Measurements from ENCODE around the gene ZBP1.

Gene ZBP1

GRCh38 chr20:57618091-57618763 lies 2.0 kb downstream of the ZBP1 start:
- no peak for DNase-seq (ENCODE audit: low read depth, low spot score)

DNA sequence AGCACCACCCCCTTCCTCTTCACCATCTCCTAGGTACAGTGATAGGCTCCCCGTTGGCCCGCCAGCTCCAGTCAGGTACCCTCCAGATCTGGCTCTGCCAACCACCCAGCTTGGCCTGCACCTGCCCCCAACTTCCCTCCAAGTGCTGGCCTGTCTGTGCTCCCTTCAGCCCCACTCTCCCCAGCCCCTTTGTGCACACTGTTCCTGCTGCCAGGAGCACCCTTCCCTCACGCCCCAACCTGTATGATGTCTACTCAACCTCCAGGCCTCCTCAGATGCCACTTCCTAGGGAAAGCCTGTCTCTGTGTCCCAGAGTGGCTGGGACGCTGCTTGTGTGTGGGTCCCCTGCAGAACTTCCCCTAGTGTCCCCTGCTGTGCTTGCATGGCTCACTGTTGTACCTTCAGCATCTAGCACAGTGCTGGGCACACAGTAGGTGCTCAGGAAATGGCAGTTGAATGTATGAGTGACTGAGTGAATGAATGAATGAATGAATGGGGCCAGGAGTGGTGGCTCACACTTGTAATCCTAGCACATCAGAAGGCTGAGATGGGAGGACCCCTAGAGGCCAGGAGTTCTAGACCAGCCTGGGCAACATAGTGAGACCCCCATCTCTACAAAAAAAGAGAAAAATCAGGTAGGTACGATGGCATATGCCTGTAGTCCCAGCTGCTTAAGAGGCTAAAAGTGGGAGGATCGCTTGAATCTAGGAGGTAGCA lies 3.0 kb downstream of the ZBP1 start:
- no peak for DNase-seq (ENCODE audit: low read depth, low spot score)

GRCh38 chr20:57616143-57616951 lies 3.9 kb downstream of the ZBP1 start:
- no peak for DNase-seq (ENCODE audit: low read depth, low spot score)

DNA sequence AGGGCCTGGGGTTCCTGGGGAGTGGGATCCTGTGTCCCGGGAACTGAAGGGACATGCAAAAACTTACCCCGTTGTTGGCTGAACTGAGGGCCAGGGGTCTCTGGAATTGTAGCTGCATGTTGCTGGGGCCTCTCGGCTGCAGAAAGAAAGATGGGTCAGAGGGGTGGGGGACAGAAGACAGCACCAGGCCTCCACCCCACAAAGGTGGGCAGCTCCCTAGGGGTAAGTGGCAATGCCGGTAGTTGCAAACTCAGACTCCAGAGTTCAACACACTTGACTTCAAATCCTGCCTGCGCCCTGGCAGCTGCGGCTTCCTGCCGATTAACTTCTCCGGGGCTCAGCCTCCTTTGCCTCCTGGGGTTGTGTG lies 4.8 kb downstream of the ZBP1 start:
- no peak for DNase-seq (ENCODE audit: low read depth, low spot score)

GRCh38 chr20:57614490-57615444 lies 5.5 kb downstream of the ZBP1 start:
- no peak for DNase-seq (ENCODE audit: low read depth, low spot score)

GRCh38 chr20:57613481-57613921 lies 6.7 kb downstream of the ZBP1 start:
- no peak for DNase-seq (ENCODE audit: low read depth, low spot score)

GRCh38 chr20:57612916-57613315 lies 7.3 kb downstream of the ZBP1 start:
- DNase-seq (ENCODE audit: low read depth, low spot score) = no peak

GRCh38 chr20:57612436-57612835 lies 7.8 kb downstream of the ZBP1 start:
- no peak for DNase-seq (ENCODE audit: low read depth, low spot score)

- DNase-seq (ENCODE audit: low read depth, low spot score) = no peak
Measured at GRCh38 chr20:57611586-57612311, 8.5 kb downstream of the ZBP1 start.

DNA sequence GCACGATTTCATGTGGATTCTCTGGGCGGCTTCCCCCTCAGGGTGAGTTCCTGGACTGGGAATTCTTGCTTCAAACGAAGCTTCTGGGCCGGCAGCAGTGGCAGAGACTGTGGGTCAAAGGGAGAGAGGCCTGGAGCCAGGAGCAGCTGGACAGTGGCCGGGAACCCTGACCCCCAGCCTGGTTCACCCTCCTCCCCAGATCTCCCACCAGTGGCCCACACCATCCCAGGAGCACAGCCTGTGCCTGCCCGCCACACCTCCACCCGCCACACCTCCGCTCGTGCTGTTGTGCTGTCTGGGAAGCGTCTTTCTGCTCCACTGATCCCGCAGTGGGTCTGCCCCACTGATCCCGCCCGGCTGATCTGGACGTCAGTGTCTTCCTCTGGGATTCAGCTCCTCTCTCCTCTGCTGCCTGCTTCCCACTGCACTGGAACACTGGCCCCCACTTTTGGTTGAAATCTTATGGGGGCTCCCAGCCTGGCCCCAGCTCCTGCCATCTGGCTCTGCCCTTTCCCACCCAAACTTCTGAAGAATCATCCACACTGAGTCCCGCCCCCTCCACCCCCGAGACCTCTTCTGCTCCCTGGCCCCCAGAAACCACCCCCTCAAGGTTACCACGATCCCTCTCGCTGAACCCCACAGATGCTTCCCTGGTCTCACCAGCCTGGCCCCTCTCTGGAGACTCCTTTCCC lies 9.8 kb downstream of the ZBP1 start:
- DNase-seq (ENCODE audit: low read depth, low spot score) = no peak

- DNase-seq (ENCODE audit: low read depth, low spot score) = no peak
Measured at GRCh38 chr20:57609842-57610167, 10.4 kb downstream of the ZBP1 start.

DNA sequence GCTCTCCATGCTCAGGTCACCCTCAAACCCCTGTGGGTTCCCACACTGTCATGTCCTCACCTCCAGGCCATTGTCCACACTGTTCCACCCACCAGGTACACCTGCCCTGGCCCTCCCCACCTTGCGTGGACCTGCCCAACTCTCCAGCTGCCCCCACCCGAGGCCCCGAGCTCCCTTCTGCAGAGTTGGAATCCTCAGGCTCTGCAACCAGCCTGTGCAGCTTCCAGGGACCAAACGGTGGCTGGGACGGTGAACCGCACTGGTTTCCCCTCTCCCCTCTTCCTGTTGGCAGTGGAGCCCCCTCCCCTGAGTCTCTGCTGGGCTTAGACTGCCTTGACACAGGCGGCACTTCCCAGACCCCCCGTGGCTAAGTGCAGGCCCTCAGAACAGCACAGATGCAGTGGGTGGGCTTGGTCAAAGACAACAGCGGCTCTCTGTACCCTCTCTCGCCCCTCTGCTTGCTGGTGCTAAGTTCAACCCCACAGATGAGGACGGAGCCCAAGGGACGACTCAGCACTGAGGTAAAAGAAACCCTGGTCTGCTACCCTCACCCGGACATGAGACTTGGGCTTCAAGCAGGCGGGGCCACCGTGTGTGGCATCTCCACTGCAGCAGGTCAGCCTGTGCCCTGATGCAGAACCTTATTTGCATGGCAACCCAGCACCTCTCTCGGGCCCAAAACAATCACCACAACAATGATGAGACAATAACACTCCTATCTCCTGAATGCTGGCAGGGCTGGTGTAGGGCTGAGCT lies 11.0 kb downstream of the ZBP1 start:
- no peak for DNase-seq (ENCODE audit: low read depth, low spot score)

GRCh38 chr20:57608516-57608915 lies 11.7 kb downstream of the ZBP1 start:
- no peak for DNase-seq (ENCODE audit: low read depth, low spot score)

- DNase-seq (ENCODE audit: low read depth, low spot score) = no peak
Measured at GRCh38 chr20:57605878-57606277, 14.3 kb downstream of the ZBP1 start.

GRCh38 chr20:57605045-57605444 lies 15.2 kb downstream of the ZBP1 start:
- no peak for DNase-seq (ENCODE audit: low read depth, low spot score)

DNA sequence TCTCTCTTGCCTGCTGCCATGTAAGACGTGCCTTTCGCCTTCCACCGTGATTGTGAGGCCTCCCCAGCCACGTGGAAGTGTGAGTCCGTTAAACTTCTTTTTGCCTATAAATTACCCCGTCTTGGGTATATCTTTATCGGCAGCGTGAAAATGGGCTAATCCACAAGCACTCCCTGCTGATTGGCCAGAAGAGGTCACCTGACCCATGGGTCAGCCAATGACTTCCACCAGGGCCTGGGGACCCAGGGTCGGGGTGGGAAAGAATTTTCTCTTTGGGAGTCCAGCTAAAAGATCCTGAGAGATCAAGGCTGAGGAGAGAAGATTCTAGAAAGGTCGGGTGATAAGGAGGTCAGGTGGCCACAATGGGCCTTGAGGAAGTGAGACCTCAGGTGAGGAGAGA lies 17.1 kb downstream of the ZBP1 start:
- no peak for DNase-seq (ENCODE audit: low read depth, low spot score)

DNA sequence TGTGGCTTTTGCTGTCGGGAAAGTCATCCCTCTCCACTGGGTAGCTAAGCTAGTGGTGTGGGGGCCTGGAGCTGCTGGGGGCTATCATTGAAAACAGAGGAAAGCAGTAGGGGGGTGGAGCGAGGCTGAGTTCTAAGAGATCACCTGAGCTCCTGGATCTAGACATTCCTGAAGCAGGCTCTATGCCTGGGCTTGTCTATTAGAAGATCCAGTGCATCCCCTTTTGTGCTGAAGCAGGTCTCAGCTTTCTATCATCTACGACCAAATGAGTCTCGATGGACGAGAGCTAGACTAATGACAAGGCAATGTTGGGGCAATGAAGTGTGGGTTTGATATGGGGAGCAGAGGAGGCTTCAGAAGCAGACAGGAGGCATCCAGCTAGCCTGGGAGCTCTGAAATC lies 18.5 kb downstream of the ZBP1 start:
- DNase-seq (ENCODE audit: low read depth, low spot score) = no peak

DNA sequence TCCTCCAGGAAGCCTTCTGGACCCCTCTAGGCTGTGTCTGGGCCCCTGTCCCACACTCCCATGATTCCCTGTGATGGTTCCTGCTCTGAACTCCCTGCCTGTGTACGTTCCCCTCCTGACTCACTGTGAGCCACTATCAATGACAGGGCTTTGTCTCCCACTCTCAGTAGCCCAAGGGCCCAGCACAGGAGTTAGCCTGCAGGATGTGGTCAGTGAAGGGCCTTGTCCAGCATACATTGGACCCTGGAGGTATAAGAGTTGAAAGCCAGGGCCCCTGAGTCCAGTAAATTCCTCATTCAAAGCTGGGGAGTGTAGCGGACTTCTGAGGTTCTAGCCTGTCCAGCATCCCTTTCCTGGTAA lies 19.0 kb downstream of the ZBP1 start:
- no peak for DNase-seq (ENCODE audit: low read depth, low spot score)

DNA sequence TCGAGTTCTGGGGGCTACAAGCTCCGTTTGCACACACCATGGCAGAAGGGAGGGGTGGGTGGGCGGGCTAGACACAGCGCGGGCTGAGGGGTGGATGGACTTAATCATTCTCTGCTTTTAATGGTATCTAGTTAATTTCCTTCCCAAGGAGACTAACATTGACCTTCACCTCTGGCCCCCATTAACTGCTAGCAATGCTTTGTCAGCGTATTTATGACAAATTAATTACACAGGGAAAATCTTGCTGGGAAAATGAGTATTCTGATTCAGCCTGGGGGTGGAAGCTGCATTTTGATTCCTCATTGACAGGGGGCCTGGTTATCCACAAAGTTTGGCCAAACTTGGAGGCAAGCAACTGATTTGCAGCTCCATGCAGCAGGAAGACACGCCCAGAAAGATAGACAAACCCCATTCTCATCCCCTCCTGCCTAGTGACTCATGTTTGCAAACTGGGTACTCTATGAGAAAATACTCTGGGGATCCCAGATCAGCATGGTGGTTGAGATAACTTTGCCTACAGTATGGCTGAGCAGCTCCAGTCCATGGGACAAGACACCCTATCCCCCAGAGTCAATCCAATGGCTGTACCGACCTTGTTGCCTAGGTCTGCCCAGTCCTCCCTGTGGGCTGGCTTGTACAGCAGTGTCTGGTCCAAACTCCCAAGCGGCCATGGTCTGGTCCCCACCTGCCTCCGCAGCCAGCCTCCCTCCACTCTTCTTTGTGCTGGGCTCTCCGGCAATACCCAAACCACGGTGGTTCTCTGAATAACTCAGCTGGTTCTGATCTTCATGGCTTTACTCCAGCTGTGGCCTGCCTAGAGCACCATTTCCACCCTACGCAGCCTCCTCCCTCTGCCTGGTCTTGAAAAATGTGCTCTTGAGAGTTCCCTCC lies 19.7 kb downstream of the ZBP1 start:
- no peak for DNase-seq (ENCODE audit: low read depth, low spot score)

Data from iPS DF 19.7 (cell line).